Liver (tissue), 3 donors: ENCODE data around the gene CS.

Experiments
- ATF3 ChIP-seq: IDR thresholded peaks from 2 replicates; pipeline ENCODE4 v1.6.1; 2016; ENCODE audit warnings: antibody characterized with exemption
- CTCF ChIP-seq: fragments of 150-350 bp; IDR thresholded peaks from 2 replicates; pipeline ENCODE4 v1.5.1; 2017; ENCODE audit warnings: improper control_type of control experiment, low read depth, low read length; ENCODE audit not compliant: missing input control
- GABPA ChIP-seq, 2 donors: IDR thresholded peaks in 1 of 2; conservative IDR thresholded peaks in 1 of 2; 2 replicates each; pipeline ENCODE4 v1.6.1; 2016; ENCODE audit warnings: antibody characterized with exemption in 2 of 2, mild to moderate bottlenecking in 1 of 2, moderate library complexity in 1 of 2
- MAX ChIP-seq: IDR thresholded peaks from 2 replicates; pipeline ENCODE4 v1.6.1; 2016; ENCODE audit warnings: antibody characterized with exemption
- RAD21 ChIP-seq, 2 donors: IDR thresholded peaks; 2 replicates each; pipeline ENCODE4 v1.6.1; 2016; ENCODE audit warnings: antibody characterized with exemption in 2 of 2, mild to moderate bottlenecking in 2 of 2
- REST ChIP-seq: IDR thresholded peaks from 2 replicates; pipeline ENCODE4 v1.6.1; 2016; ENCODE audit warnings: antibody characterized with exemption, mild to moderate bottlenecking
- TAF1 ChIP-seq: conservative IDR thresholded peaks from 2 replicates; pipeline ENCODE4 v1.6.1; 2016; ENCODE audit warnings: antibody characterized with exemption, mild to moderate bottlenecking
- ZBTB33 ChIP-seq: IDR thresholded peaks from 2 replicates; pipeline ENCODE4 v1.6.1; 2016; ENCODE audit warnings: antibody characterized with exemption
- donor health status: healthy.
- donor health status: healthy.

- no peak for TF ChIP-seq MAX
- no peak for TF ChIP-seq CTCF
- TF ChIP-seq RAD21 (IDR thresholded peaks at IDR 0.05), result no peak
- TF ChIP-seq TAF1, result no peak
- TF ChIP-seq ZBTB33, result no peak
- TF ChIP-seq GABPA (IDR thresholded peaks at IDR 0.05 in 1 of 2, conservative IDR thresholded peaks at IDR 0.05 in 1 of 2), result no peak
- TF ChIP-seq ATF3, result no peak
- TF ChIP-seq REST, result no peak
These were observed 18.1 kb downstream of the CS start for GRCh38 chr12:56282030-56282429.
